HepG2 (cell line): ENCODE data around the gene BCL2. TPM values are rescaled to one million over a fixed set of nuclear protein-coding genes. Genes with fewer than 3 reads are reported as not detected.

Experiments
- ATAC-seq: fragments of 200-7000 bp; cut with Tn5 transposase; 3 replicates; pipeline ENCODE4 v1.9.1; 2020; ENCODE audit warnings: mild to moderate bottlenecking, moderate library complexity
- BruUV-seq: library from RNA; stranded (reverse); fragments of 400-500 nt; replicated peaks from 2 replicates; lab custom pipeline; 2021; lab: Mats Ljungman, UMichigan
- CTCF ChIA-PET: fragments of 300-600 bp; formaldehyde crosslinking; extraction: SDS; loops from one replicate; lab custom pipeline; 2021; ENCODE audit warnings: low total read pairs, inconsistent platforms, low intra/inter-chr PET ratio; lab: Yijun Ruan, JAX
- POLR2A ChIA-PET: fragments of 350-600 bp; sonication (Branson Sonifier 250); formaldehyde crosslinking; loops from one replicate; lab custom pipeline; 2020; ENCODE audit warnings: antibody characterized with exemption, inconsistent platforms; lab: Yijun Ruan, JAX
- DNase-seq: peaks from one replicate; pipeline ENCODE4 v3.0.0-alpha.2; 2015; ENCODE audit warnings: low spot score
- FAIRE-seq: peaks from 3 replicates; lab custom pipeline; 2011; peaks lifted over from hg19 to GRCh38; lab: Jason Lieb, UNC
- H2AFZ ChIP-seq: one replicate; pipeline ENCODE4 v1.6.1; 2011; ENCODE audit warnings: low read length, inconsistent platforms
- H3K27ac ChIP-seq: fragments of 300-600 bp; 3 replicates; pipeline ENCODE4 v1.8.0; 2011; ENCODE audit warnings: mixed run types, mild to moderate bottlenecking, mixed read lengths, low read length, inconsistent platforms; ENCODE audit not compliant: insufficient read depth; ENCODE audit errors: extremely low read length
- H3K27me3 ChIP-seq, 2 experiments: fragments of 200-600 bp in 1 of 2; 2 replicates in 1 of 2; 3 replicates in 1 of 2; pipeline versions ENCODE4 v1.6.0 to v1.8.0; 2011; ENCODE audit warnings: low read length in 2 of 2, mild to moderate bottlenecking in 2 of 2, moderate library complexity in 2 of 2, inconsistent platforms in 1 of 2; ENCODE audit not compliant: insufficient read depth in 2 of 2, control insufficient read depth in 1 of 2
- H3K36me3 ChIP-seq, 2 experiments: fragments of 200-600 bp in 1 of 2; replicated peaks in 1 of 2; 2 replicates in 1 of 2; 3 replicates in 1 of 2; pipeline versions ENCODE4 v1.5.1 to v1.8.0; 2011; ENCODE audit warnings: low read length in 2 of 2, inconsistent platforms in 1 of 2; ENCODE audit not compliant: insufficient read depth in 2 of 2, control insufficient read depth in 1 of 2
- H3K4me1 ChIP-seq: 2 replicates; pipeline ENCODE4 v1.5.1; 2012; ENCODE audit warnings: low read length, inconsistent platforms; ENCODE audit not compliant: insufficient read depth
- H3K4me2 ChIP-seq: 2 replicates; pipeline ENCODE4 v1.6.0; 2011; ENCODE audit warnings: low read depth, low read length, inconsistent platforms
- H3K4me3 ChIP-seq, 3 experiments: fragments of 200-600 bp in 1 of 3; sonication (generic), shearing (Covaris generic) in 1 of 3; replicated peaks in 1 of 3; 2 replicates each; pipeline ENCODE4 v1.5.1; 2011 to 2016; ENCODE audit warnings: low read length in 3 of 3, inconsistent platforms in 2 of 3, low read depth in 2 of 3, mild to moderate bottlenecking in 2 of 3, control low read depth in 1 of 3, mixed read lengths in 1 of 3; ENCODE audit not compliant: insufficient read depth in 1 of 3
- H3K79me2 ChIP-seq: one replicate; pipeline ENCODE4 v1.6.1; 2011; ENCODE audit warnings: low read length, inconsistent platforms; ENCODE audit not compliant: insufficient read depth
- H3K9ac ChIP-seq: 2 replicates; pipeline ENCODE4 v1.6.0; 2011; ENCODE audit warnings: mild to moderate bottlenecking, low read depth, low read length, inconsistent platforms; ENCODE audit not compliant: insufficient read depth
- H3K9me3 ChIP-seq: 2 replicates; pipeline ENCODE4 v1.5.1; 2012; ENCODE audit warnings: mild to moderate bottlenecking, low read length
- H4K20me1 ChIP-seq: 2 replicates; pipeline ENCODE4 v1.6.0; 2011; ENCODE audit warnings: inconsistent platforms, mild to moderate bottlenecking, low read length, moderate library complexity; ENCODE audit not compliant: insufficient read depth
- ARHGAP35 ChIP-seq: sonication (generic); formaldehyde crosslinking; IDR thresholded peaks from 2 replicates; pipeline ENCODE4 v1.9.0; 2022; ENCODE audit warnings: mild to moderate bottlenecking, inconsistent platforms, moderate library complexity, missing genetic modification reagents, borderline replicate concordance
- ARNTL ChIP-seq: sonication (generic); formaldehyde crosslinking; IDR thresholded peaks from 2 replicates; pipeline ENCODE4 v1.4.0; 2020; ENCODE audit warnings: mild to moderate bottlenecking, missing genetic modification reagents
- DDIT3 ChIP-seq: sonication (generic); formaldehyde crosslinking; IDR thresholded peaks from 2 replicates; pipeline ENCODE4 v1.4.0; 2020; ENCODE audit warnings: mild to moderate bottlenecking, missing genetic modification reagents
- ELF1 ChIP-seq: sonication (generic); formaldehyde crosslinking; IDR thresholded peaks from 2 replicates; pipeline ENCODE4 v1.4.0; 2020; ENCODE audit warnings: missing genetic modification reagents
- GTF3A ChIP-seq: sonication (generic); formaldehyde crosslinking; conservative IDR thresholded peaks from 2 replicates; pipeline ENCODE4 v1.4.0; 2020; ENCODE audit warnings: mild to moderate bottlenecking, missing genetic modification reagents
- HNRNPH1 ChIP-seq: fragments of 200-400 bp; formaldehyde crosslinking; optimal IDR thresholded peaks from 2 replicates; pipeline ENCODE3; 2017; ENCODE audit warnings: mild to moderate bottlenecking, low read depth, low read length
- IKZF5 ChIP-seq: IDR thresholded peaks from 2 replicates; pipeline ENCODE4 v1.6.1; 2018; ENCODE audit warnings: missing genetic modification reagents, mild to moderate bottlenecking, missing compliant biosample characterization
- ZBTB44 ChIP-seq: sonication (generic); formaldehyde crosslinking; IDR thresholded peaks from 2 replicates; pipeline ENCODE4 v1.4.0; 2020; ENCODE audit warnings: missing genetic modification reagents
- ZFY ChIP-seq: sonication (generic); formaldehyde crosslinking; IDR thresholded peaks from 2 replicates; pipeline ENCODE4 v1.4.0; 2020; ENCODE audit warnings: missing genetic modification reagents
- WGBS: methylation state at CpG from one replicate; pipeline ENCODE4 v1.1.6; 2017; ENCODE audit warnings: low lambda C conversion rate; 5-methylcytosine and 5-hydroxymethylcytosine counted together
- in situ Hi-C: cut with HindIII; loops from 2 replicates; pipeline ENCODE4 v1.10.0; 2017; ENCODE audit warnings: low pct_unique_long_range_greater_than_20kb; ENCODE audit not compliant: extremely low pct_ligation_motif_present
- intact Hi-C: fragments of 100-400 bp; cut with micrococcal nuclease; formaldehyde crosslinking; loops from one replicate; pipeline ENCODE4 v1.10.0; 2022; ENCODE audit not compliant: unreplicated experiment
- polyA plus RNA-seq, 8 experiments: library from polyadenylated mRNA; depleted of rRNA in 3 of 8; stranded (reverse) in 7 of 8; unstranded in 1 of 8; fragments of >200 nt; fragmentation: Illumina TruSeq in 4 of 8; extraction: Trizol in 4 of 8; gene quantifications; 2 replicates each; pipeline versions ENCODE4 v1.2.1 to v1.2.3, GENCODE V29; 2011 to 2016; ENCODE audit warnings: low read depth in 4 of 8, missing spikeins in 1 of 8, mixed read lengths in 1 of 8; ENCODE audit not compliant: insufficient read depth in 1 of 8
- total RNA-seq, 5 experiments: library from RNA; depleted of rRNA; stranded (reverse); fragments of >200 nt; fragmentation: Illumina TruSeq; extraction: Trizol; gene quantifications; 2 replicates each; pipeline ENCODE4 v1.2.3, GENCODE V29; 2016; ENCODE audit warnings: low read depth in 1 of 5

The BCL2 gene
- total and polyA plus RNA-seq, 2 of the 13 experiments (the other 11 are each of a cell fraction or from before 2014, with no cell fraction given) = 0.07 to 0.53 TPM

- ATAC-seq = no peak
- intact Hi-C loops = no loop called here
- in situ Hi-C loops = loop anchor here (10.0 kb wide), 2 partner anchors 180 to 310 kb away; partner anchors contain the start of gene BCL2
- ChIA-PET POLR2A (no interaction called here), CTCF (no interaction called here)
- Histone ChIP-seq H3K27ac (no peak overlapping the region), H3K4me1 (peaks cover 10% of the 10 kb centered on the region), H3K4me2 (no peak overlapping the region), H2AFZ (no peak overlapping the region), H4K20me1 (no peaks in the 10 kb centered on the region), H3K79me2 (no peaks in the 10 kb centered on the region), H3K27me3 (peaks cover 0 to 7% of the 10 kb centered on the region in 2 experiments; a peak in 1 of 5 replicates), H3K9ac (no peak overlapping the region), H3K36me3 (no peaks in the 10 kb centered on the region), H3K9me3 (no peaks in the 10 kb centered on the region), H3K4me3 (no peak overlapping the region)
- 18% methylated on average over 3 of the region's 3 CpGs for WGBS
- DNase-seq = no peak
- BruUV-seq = no TSS peak
- TF ChIP-seq DDIT3 (CRISPR knock-in tag) = no peak
- no peak for TF ChIP-seq ELF1 (CRISPR knock-in tag)
- FAIRE-seq = no peak
These were observed 184.5 kb downstream of the BCL2 start for GRCh38 chr18:63135101-63135500.

DNA sequence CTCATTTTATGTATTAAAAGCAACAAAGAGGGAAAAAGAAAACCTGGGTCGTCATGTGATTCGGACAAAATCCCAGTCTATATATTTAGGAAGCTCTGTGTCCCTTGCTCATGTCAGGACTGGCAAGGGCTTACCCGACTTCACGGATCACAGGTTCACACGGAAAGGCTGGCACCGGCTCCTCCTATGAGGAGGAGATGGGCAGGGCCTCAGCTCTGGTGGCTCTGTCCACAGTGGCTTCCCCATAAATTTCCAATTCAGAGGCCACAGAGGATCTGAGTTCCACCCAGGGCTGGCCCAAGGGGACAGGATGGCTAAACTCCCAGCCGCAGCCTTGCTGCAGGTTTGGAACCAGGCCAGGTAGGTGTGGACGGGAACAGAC lies 186.8 kb downstream of the BCL2 start:
- POLR2A ChIA-PET = no interaction called here
- Histone ChIP-seq H3K79me2 (no peaks in the 10 kb centered on the region), H3K27me3 (peaks cover 0 to 7% of the 10 kb centered on the region in 2 experiments; a peak in 2 of 5 replicates), H3K27ac (no peak overlapping the region), H2AFZ (peak overlapping the region; percentile 15), H3K9me3 (no peaks in the 10 kb centered on the region), H3K9ac (no peak overlapping the region), H3K36me3 (no peaks in the 10 kb centered on the region), H3K4me1 (peaks cover 10% of the 10 kb centered on the region), H3K4me2 (peak overlapping the region; percentile 12; the same call in 1 of the 2 replicates), H3K4me3 (no peak overlapping the region), H4K20me1 (no peaks in the 10 kb centered on the region)
- TF ChIP-seq ZBTB44 (CRISPR knock-in tag) (no peak), GTF3A (CRISPR knock-in tag) (no peak), HNRNPH1 (no peak), ARNTL (CRISPR knock-in tag) (no peak), ARHGAP35 (CRISPR knock-in tag) (no peak), IKZF5 (CRISPR knock-in tag) (no peak), ZFY (CRISPR knock-in tag) (no peak)
- under 1% methylated on average over 7 of the region's 8 CpGs for WGBS
- intact Hi-C loops = no loop called here
- CTCF ChIA-PET = no interaction called here
- FAIRE-seq = no peak
- no TSS peak for BruUV-seq
- DNase-seq = no peak
- no peak for ATAC-seq
- in situ Hi-C loops = loop anchor here (10.0 kb wide), 2 partner anchors 182 to 312 kb away; partner anchors contain the start of gene BCL2
